ENCODE results near the gene NAPSA.

The NAPSA gene

GRCh38 chr19:50329146-50329925, 36.1 kb downstream of the NAPSA start, which contains the start of gene KCNC3:
TSS of gene KCNC3 (minus strand) at chr19:50329377. CDS start at chr19:50329082, 295 bp downstream.
- TF ChIP-seq CTCF (IDR thresholded peaks at IDR 0.05; ENCODE audit: insufficient read depth, low read length, missing control alignments) = no peak
- POLR2A ChIA-PET = interaction anchor here (0.8 kb wide), 1 partner anchor 395 kb away, joined by 5 read pairs; no protein-coding TSS in a partner anchor
- DNase-seq (ENCODE audit: low read depth, low spot score) = peak; percentile 77
- H3K4me3 ChIP-seq (ENCODE audit: low read depth, low read length) = peak within 1 kb of the TSS; percentile 37
- CTCF ChIA-PET = interaction anchor here (0.6 to 1.6 kb wide), 2 partner anchors 13 to 77 kb away, joined by 3 read pairs; no protein-coding TSS in a partner anchor

- H3K4me3 ChIP-seq (ENCODE audit: low read depth, low read length) = no peak overlapping the region
- POLR2A ChIA-PET = interaction anchor here (0.8 kb wide), 1 partner anchor 396 kb away, joined by 5 read pairs; no protein-coding TSS in a partner anchor
- no peak for DNase-seq (ENCODE audit: low read depth, low spot score)
- CTCF ChIA-PET = interaction anchor here (0.6 to 1.6 kb wide), 2 partner anchors 13 to 76 kb away, joined by 3 read pairs; no protein-coding TSS in a partner anchor
- peak; percentile 24 for TF ChIP-seq CTCF (IDR thresholded peaks at IDR 0.05; ENCODE audit: insufficient read depth, low read length, missing control alignments)
These were observed 36.6 kb downstream of the NAPSA start for GRCh38 chr19:50328873-50329145.

GRCh38 chr19:50328224-50328872, 37.1 kb downstream of the NAPSA start:
- TF ChIP-seq CTCF (IDR thresholded peaks at IDR 0.05; ENCODE audit: insufficient read depth, low read length, missing control alignments) = no peak
- POLR2A ChIA-PET = interaction anchor here (0.8 kb wide), 1 partner anchor 396 kb away, joined by 5 read pairs; no protein-coding TSS in a partner anchor
- CTCF ChIA-PET = interaction anchor here (1.6 kb wide), 1 partner anchor 76 kb away, joined by 3 read pairs; no protein-coding TSS in a partner anchor
- no peak for DNase-seq (ENCODE audit: low read depth, low spot score)
- peak overlapping the region; percentile 29; the same call in 1 of the 2 replicates for H3K4me3 ChIP-seq (ENCODE audit: low read depth, low read length)

GRCh38 chr19:50327461-50328223, 37.8 kb downstream of the NAPSA start:
- no peak for DNase-seq (ENCODE audit: low read depth, low spot score)
- TF ChIP-seq CTCF (IDR thresholded peaks at IDR 0.05; ENCODE audit: insufficient read depth, low read length, missing control alignments) = no peak
- no peak overlapping the region for H3K4me3 ChIP-seq (ENCODE audit: low read depth, low read length)
- ChIA-PET POLR2A (no interaction called here), CTCF (interaction anchor here (1.6 kb wide), 1 partner anchor 75 kb away, joined by 3 read pairs; no protein-coding TSS in a partner anchor)

GRCh38 chr19:50327013-50327412, 38.4 kb downstream of the NAPSA start:
- TF ChIP-seq CTCF (IDR thresholded peaks at IDR 0.05; ENCODE audit: insufficient read depth, low read length, missing control alignments) = no peak
- ChIA-PET CTCF (no interaction called here), POLR2A (no interaction called here)
- H3K4me3 ChIP-seq (ENCODE audit: low read depth, low read length) = no peak overlapping the region
- DNase-seq (ENCODE audit: low read depth, low spot score) = no peak

Measured in AG04449 (cell line).